ENCODE measurements around the gene ALX4. TPM values are rescaled to one million over a fixed set of nuclear protein-coding genes. Genes with fewer than 3 reads are reported as not detected.

Gene ALX4
- polyA plus RNA-seq, 1 of the 3 experiments (the other 2 are of a cell fraction): under 0.01 TPM

DNA sequence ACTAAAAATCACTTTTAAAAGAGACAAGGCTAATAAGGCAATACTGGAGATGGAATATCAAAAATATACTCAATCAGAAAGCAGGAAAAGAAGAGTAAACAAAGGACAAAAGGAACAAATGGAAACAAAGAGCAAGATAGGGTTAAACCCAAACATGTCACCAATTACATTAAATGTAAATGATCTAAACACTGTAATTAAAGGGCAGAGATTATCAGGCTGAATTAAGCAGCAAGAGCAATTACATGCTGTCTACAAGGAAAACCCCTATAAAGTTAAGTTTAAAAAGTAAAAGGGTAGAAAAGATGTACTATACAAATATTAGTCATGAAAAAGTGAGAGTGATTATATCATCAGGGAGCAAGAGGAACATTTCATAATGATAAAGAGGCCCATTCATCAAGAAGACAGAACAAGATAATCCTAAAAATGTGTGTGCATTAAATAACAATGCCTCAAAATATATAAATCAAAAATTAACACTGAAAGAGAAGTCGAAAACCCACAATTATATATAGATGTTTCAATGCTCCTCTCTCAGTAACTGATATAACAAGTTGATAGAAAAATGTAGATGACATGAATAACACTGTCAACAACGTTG, 56.8 kb downstream of the ALX4 start (continued):
- no peak for TF ChIP-seq TEAD4 (IDR thresholded peaks at IDR 0.05; ENCODE audit: borderline replicate concordance, insufficient read depth)
- TF ChIP-seq EP300 (IDR thresholded peaks at IDR 0.05; ENCODE audit: borderline replicate concordance in 1 of 2, low read depth in 1 of 2, low read length in 1 of 2): no peak
- TF ChIP-seq GATA2 (CRISPR knock-in tag; IDR thresholded peaks at IDR 0.05): no peak
- TF ChIP-seq JUND (IDR thresholded peaks at IDR 0.05): no peak
- no peak for TF ChIP-seq TCF12 (IDR thresholded peaks at IDR 0.05)
- TF ChIP-seq, protein P1, sequence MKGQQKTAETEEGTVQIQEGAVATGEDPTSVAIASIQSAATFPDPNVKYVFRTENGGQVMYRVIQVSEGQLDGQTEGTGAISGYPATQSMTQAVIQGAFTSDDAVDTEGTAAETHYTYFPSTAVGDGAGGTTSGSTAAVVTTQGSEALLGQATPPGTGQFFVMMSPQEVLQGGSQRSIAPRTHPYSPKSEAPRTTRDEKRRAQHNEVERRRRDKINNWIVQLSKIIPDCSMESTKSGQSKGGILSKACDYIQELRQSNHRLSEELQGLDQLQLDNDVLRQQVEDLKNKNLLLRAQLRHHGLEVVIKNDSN (IDR thresholded peaks at IDR 0.05; ENCODE audit: borderline replicate concordance, low read depth): no peak
- no peak for TF ChIP-seq POLR2AphosphoS5 (IDR thresholded peaks at IDR 0.05; ENCODE audit: low read depth, low read length)
- TF ChIP-seq, protein P2, sequence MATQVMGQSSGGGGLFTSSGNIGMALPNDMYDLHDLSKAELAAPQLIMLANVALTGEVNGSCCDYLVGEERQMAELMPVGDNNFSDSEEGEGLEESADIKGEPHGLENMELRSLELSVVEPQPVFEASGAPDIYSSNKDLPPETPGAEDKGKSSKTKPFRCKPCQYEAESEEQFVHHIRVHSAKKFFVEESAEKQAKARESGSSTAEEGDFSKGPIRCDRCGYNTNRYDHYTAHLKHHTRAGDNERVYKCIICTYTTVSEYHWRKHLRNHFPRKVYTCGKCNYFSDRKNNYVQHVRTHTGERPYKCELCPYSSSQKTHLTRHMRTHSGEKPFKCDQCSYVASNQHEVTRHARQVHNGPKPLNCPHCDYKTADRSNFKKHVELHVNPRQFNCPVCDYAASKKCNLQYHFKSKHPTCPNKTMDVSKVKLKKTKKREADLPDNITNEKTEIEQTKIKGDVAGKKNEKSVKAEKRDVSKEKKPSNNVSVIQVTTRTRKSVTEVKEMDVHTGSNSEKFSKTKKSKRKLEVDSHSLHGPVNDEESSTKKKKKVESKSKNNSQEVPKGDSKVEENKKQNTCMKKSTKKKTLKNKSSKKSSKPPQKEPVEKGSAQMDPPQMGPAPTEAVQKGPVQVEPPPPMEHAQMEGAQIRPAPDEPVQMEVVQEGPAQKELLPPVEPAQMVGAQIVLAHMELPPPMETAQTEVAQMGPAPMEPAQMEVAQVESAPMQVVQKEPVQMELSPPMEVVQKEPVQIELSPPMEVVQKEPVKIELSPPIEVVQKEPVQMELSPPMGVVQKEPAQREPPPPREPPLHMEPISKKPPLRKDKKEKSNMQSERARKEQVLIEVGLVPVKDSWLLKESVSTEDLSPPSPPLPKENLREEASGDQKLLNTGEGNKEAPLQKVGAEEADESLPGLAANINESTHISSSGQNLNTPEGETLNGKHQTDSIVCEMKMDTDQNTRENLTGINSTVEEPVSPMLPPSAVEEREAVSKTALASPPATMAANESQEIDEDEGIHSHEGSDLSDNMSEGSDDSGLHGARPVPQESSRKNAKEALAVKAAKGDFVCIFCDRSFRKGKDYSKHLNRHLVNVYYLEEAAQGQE (IDR thresholded peaks at IDR 0.05; ENCODE audit: low read depth, low read length): no peak

DNA sequence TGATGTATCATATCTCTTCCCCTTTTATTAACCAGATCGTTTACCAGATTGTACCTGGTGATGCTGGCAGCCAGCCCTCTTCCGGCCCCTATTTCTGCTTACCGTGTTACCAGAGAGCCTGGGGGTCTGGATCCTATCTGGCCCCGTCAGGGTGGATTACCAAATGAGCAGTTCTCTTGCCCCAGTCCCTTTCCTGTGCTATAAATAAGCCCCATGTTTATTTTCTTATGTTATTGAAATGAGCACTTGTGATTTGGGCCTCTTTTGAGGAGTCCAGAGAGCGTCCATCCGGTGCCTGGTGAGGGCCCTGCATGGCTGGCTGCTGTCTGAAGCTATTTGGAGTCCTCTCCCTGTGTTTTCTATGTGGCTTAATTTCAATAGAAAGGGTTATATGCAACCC, 59.5 kb downstream of the ALX4 start:
- TF ChIP-seq ELF1 (IDR thresholded peaks at IDR 0.05): no peak
- TF ChIP-seq, protein P3, sequence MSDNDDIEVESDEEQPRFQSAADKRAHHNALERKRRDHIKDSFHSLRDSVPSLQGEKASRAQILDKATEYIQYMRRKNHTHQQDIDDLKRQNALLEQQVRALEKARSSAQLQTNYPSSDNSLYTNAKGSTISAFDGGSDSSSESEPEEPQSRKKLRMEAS (IDR thresholded peaks at IDR 0.05; ENCODE audit: low read depth): no peak
- no peak for TF ChIP-seq SIN3A (IDR thresholded peaks at IDR 0.05; ENCODE audit: borderline replicate concordance, low read depth, low read length)
- no peak for TF ChIP-seq NFIC (IDR thresholded peaks at IDR 0.05; ENCODE audit: borderline replicate concordance)
- TF ChIP-seq, protein P1 (IDR thresholded peaks at IDR 0.05; ENCODE audit: borderline replicate concordance, low read depth): no peak
- TF ChIP-seq NRF1 (IDR thresholded peaks at IDR 0.05; ENCODE audit: low read depth, low read length): no peak
- TF ChIP-seq RAD21 (IDR thresholded peaks at IDR 0.05; ENCODE audit: low read length): no peak
- TF ChIP-seq EP300 (IDR thresholded peaks at IDR 0.05; ENCODE audit: borderline replicate concordance in 1 of 2, low read depth in 1 of 2, low read length in 1 of 2): no peak
- no peak for TF ChIP-seq RXRA (IDR thresholded peaks at IDR 0.05; ENCODE audit: borderline replicate concordance, low read depth)
- Histone ChIP-seq H3K36me3 (replicated peaks in 1 of 2; ENCODE audit: control insufficient read depth in 1 of 2, insufficient read depth in 2 of 2, low read length in 1 of 2) (no peaks in the 10 kb centered on the region), H3K9ac (no peak overlapping the region), H3K4me1 (ENCODE audit: control insufficient read depth in 1 of 2, insufficient read depth in 2 of 2, low read depth in 1 of 2, low read length in 1 of 2) (peaks cover 13 to 23% of the 10 kb centered on the region in 2 experiments), H3K27me3 (ENCODE audit: insufficient read depth) (no peaks in the 10 kb centered on the region), H3K79me2 (ENCODE audit: insufficient read depth) (no peaks in the 10 kb centered on the region), H3K9me2 (no peaks in the 10 kb centered on the region), H4K20me1 (ENCODE audit: insufficient read depth) (no peaks in the 10 kb centered on the region), H3K4me2 (no peak overlapping the region), H3K9me3 (peaks cover 8% of the 10 kb centered on the region; the same call in 1 of the 2 replicates), H2AFZ (ENCODE audit: low read depth) (no peak overlapping the region), H3K4me3 (ENCODE audit: low read depth in 2 of 2, low read length in 1 of 2) (no peak overlapping the region), H3F3A (replicated peaks; ENCODE audit: insufficient read depth) (no peaks in the 10 kb centered on the region), H3K27ac (ENCODE audit: low read depth in 2 of 2, low read length in 1 of 2) (no peak overlapping the region)
- ChIA-PET CTCF (interaction anchor here (2.1 kb wide), 1 partner anchor 36 kb away, joined by 5 read pairs; no protein-coding TSS in a partner anchor), POLR2A (no interaction called here)
- 68% methylated on average over 6 of the region's 6 CpGs for WGBS (ENCODE audit: low lambda C conversion rate)
- no peak for DNase-seq

All from SK-N-SH (cell line).